ENCODE results near the gene AMIGO2.

AMIGO2 gene

GRCh38 chr12:47085815-47086252, 6.1 kb upstream of the AMIGO2 start:
- no peak overlapping the region for H3K27ac ChIP-seq
- TF ChIP-seq CTCF (conservative IDR thresholded peaks at IDR 0.05), result no peak

GRCh38 chr12:47084172-47084571, 4.4 kb upstream of the AMIGO2 start:
- no peak for TF ChIP-seq CTCF (conservative IDR thresholded peaks at IDR 0.05)
- no peak overlapping the region for H3K27ac ChIP-seq

GRCh38 chr12:47082796-47083621, 3.2 kb upstream of the AMIGO2 start:
- no peak for TF ChIP-seq CTCF (conservative IDR thresholded peaks at IDR 0.05)
- H3K27ac ChIP-seq, result no peak overlapping the region

GRCh38 chr12:47082283-47082682, 2.5 kb upstream of the AMIGO2 start:
- H3K27ac ChIP-seq, result no peak overlapping the region

GRCh38 chr12:47080725-47081502, 1.2 kb upstream of the AMIGO2 start:
- no peak for TF ChIP-seq CTCF (conservative IDR thresholded peaks at IDR 0.05)
- peak overlapping the region; percentile 73 for H3K27ac ChIP-seq

More at GRCh38 chr12:47082283-47082682, 2.5 kb upstream of the AMIGO2 start:
- TF ChIP-seq CTCF (conservative IDR thresholded peaks at IDR 0.05), result no peak

- no peak for TF ChIP-seq CTCF (conservative IDR thresholded peaks at IDR 0.05)
Measured at GRCh38 chr12:47079981-47080724, 394 bp upstream of the AMIGO2 start.

More at GRCh38 chr12:47079981-47080724, 394 bp upstream of the AMIGO2 start:
- H3K27ac ChIP-seq, result peak overlapping the region; percentile 73

Data from VCaP (cell line).